ENCODE results near the gene ASXL3.

Gene ASXL3

DNA sequence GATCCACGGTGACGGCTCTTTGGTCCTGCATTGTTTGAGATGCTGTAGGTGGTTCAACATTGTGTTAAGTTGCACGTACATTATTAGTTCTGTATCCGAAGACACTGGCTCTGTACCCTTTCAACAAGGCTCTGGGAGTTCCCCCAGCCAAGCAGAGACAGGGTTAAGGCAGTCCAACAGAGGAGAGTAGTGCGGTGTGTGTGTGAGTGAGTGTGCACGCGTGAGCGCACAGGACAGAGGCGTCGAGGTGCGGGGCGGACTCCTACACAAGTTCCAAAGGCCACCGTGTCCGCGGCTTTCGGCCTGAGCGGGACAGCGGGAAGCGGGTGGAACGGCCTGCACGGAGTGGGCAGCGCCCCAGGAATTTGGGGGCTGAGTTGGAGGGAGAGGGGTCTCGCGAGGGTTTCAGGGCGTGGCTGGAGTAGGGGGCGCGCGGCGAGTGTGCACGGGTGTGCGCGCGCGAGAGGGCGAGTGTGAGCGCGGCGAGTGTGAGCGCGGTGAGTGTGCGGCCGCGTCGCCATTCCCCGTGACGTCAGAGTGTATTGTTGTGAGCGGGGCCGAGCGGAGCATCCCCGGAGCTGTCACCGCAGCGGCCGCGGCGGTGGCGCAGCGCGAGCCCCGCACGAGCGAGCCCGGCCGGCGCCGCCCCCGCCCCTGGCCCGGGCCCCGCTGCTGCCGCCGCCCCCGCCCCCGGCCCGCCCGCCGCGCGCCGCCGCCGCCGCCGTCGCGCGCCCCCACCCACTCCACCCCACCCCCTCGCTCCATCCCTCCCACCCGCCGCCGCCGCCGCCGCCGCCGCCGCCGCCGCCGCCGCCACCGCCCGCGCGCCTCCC lies at the start of gene ASXL3:
TSS of gene ASXL3 (plus strand) at position 535 of the 833 bp plus-strand sequence. CDS start 413 bp downstream, outside the sequence.
- no peak for DNase-seq (ENCODE audit: low read depth in 2 of 2)

GRCh38 chr18:33532978-33533377 lies 45.0 kb upstream of the ASXL3 start:
- DNase-seq (ENCODE audit: low read depth in 2 of 2), result no peak

DNA sequence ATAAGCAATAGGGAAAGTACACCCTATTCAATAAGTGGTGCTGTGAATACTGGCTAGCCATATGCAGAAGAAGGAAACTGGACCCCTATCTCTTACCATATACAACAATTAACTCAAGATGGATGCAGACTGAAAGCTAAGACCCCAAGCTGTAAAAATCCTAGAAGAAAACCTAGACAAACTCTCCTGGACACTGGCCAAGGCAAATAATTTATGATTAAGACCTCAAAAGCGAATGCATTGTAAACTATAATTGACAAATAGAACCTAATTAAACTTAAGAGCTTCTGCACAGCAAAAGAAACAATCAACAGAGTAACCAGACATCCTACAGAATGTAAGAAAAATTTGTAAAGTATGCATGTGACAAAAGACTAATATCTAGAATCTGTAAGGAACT lies 41.1 kb upstream of the ASXL3 start:
- no peak for DNase-seq (ENCODE audit: low read depth in 2 of 2)

GRCh38 chr18:33538418-33539042 lies 39.5 kb upstream of the ASXL3 start:
- no peak for DNase-seq (ENCODE audit: low read depth in 2 of 2)

GRCh38 chr18:33540392-33540791 lies 37.6 kb upstream of the ASXL3 start:
- DNase-seq (ENCODE audit: low read depth in 2 of 2), result no peak

DNA sequence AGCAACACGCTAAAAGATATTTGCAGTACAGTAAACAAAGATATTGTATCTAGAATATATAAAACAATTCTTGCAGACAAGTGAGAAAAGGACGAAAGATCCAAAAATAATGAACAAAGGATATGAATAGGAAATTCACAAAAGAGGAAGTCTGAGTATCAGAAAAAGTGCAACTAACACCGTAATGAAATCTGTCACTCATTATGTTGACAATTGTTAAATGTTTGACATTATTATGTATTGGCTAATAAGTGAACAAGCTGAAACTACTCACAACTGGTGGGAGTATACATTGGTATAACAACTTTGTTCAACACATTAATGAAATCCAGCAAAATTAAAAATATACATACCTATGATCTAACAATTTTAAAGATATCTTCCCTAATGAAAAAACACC lies 36.7 kb upstream of the ASXL3 start:
- DNase-seq (ENCODE audit: low read depth in 2 of 2), result no peak

DNA sequence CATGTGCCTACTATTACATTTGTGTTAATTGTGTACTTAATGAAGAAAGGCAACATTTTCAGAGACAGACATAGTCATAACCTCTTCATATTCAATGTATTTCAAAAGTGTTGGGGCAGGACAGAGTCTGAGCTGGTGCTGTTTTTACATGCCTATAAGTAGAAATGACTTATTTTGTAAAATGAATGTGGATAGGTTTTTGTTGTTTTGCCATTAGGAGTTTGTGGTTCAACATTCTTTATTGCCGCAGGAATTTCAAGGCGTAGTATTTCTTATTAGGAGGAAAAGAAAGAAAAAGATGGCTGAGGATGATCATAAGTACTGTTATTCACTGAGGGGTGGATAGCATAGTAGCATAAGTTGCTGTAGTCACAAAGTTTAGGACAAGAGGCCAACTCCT lies 21.2 kb upstream of the ASXL3 start:
- DNase-seq (ENCODE audit: low read depth in 2 of 2), result no peak

DNA sequence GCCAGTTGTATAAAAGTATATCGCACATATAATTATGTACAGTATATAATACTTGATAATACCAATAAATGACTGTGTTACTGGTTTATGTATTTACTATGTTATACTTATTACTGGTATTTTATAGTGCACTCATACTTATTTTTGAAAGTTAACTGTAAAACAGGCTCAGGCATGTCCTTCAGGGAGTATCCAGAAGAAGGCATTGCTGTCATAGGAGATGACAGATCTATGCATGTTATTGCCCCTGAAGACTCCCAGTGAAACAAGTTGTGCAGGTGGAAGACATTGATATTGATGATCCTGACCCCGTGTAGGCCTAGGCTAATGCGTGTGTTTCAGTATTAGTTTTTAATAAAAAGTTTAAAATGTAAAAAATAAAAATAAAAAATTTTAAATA lies 20.3 kb upstream of the ASXL3 start:
- no peak for DNase-seq (ENCODE audit: low read depth in 2 of 2)

DNA sequence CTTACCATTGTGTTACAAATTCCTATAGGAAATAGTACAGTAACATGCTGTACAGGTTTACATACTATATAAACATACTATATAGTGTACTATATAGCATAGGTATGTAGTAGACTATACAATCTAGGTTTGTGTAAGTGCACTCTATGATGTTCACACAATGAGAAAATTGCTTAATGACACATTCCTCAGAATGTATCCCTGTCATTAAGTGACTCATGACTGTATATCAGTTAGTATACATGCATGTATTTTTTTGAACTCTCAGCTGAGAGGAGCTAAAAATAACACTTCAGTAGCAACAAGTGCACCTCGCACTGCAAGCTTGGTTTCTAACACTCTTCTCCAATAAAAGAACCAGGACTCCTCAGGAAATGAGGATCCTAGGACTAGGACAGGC lies 19.5 kb upstream of the ASXL3 start:
- no peak for DNase-seq (ENCODE audit: low read depth in 2 of 2)

- no peak for DNase-seq (ENCODE audit: low read depth in 2 of 2)
Observed at GRCh38 chr18:33560686-33561370, 17.2 kb upstream of the ASXL3 start.

GRCh38 chr18:33562741-33563140 lies 15.3 kb upstream of the ASXL3 start:
- DNase-seq (ENCODE audit: low read depth in 2 of 2), result no peak

- DNase-seq (ENCODE audit: low read depth in 2 of 2), result no peak
Observed at GRCh38 chr18:33567705-33568104, 10.3 kb upstream of the ASXL3 start.

GRCh38 chr18:33571998-33572787 lies 5.8 kb upstream of the ASXL3 start:
- DNase-seq (ENCODE audit: low read depth in 2 of 2), result no peak

DNA sequence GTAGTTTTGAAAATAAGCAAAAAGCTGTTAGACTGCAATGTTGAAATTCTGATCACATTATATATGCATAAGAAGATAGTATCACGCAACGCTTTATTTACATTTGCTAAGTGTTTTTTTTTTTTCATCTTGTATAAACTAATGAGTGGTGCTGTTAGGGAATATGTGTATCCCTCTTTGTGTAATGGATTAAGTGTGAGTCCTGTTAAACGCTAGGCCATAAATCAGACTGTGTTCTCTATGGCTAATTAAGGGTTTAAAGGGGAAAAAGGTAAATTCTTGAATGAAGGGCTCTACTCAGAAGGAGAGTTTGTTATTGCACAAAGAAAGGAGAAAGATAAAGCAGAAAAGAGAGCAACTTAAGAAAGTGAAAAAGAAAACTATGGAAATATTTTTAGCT lies 4.8 kb upstream of the ASXL3 start:
- no peak for DNase-seq (ENCODE audit: low read depth in 2 of 2)

DNA sequence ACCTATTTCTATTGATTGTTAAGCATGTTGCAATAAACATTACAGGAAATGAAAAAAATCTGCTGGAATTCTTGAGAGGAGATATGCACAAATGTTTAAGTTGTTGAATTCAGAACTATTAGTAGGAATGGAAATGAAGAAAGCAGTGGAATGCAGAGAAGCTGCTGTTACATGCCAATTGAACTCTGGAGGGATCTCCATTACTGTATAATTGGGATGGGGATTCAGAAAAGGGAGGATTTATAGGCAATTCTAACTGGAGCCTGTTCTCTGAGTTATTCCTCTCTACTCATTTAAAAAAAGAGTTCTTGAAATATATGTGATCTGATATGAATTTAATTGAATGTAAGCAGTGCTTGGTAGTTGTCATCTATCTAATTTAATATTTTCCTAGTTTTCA lies 2.6 kb upstream of the ASXL3 start:
- no peak for DNase-seq (ENCODE audit: low read depth in 2 of 2)

DNA sequence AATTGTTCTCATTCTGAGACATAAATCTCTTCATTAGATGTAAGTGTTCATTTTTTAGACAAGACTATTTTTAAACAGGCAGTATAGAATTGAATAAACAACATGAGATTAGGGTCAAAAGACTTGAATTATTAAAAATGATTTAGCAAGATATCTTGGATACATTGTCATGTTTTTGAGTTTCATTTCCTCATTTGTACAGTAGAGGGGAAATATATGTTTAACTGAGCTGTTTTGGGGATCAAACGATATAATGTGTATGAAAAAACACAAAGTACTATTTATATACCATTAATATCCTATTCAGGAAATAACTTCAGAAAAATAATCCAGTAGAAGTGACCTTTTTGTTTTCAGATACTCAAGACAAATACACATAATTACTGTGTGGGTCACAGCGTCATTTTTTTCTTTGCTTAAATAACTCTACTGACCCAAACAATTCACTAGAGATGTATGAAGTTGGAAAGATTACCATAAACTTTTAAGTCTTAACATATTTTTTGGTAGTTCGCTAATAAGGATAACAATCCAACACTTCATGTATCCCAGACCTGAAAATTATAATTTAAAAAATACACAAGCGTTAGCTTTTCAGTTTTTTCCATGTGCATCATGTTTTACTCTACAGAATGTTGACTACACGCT lies 896 bp upstream of the ASXL3 start:
- no peak for DNase-seq (ENCODE audit: low read depth in 2 of 2)

- no peak for DNase-seq (ENCODE audit: low read depth in 2 of 2)
Observed at GRCh38 chr18:33578518-33579348, 714 bp downstream of the ASXL3 start.

DNA sequence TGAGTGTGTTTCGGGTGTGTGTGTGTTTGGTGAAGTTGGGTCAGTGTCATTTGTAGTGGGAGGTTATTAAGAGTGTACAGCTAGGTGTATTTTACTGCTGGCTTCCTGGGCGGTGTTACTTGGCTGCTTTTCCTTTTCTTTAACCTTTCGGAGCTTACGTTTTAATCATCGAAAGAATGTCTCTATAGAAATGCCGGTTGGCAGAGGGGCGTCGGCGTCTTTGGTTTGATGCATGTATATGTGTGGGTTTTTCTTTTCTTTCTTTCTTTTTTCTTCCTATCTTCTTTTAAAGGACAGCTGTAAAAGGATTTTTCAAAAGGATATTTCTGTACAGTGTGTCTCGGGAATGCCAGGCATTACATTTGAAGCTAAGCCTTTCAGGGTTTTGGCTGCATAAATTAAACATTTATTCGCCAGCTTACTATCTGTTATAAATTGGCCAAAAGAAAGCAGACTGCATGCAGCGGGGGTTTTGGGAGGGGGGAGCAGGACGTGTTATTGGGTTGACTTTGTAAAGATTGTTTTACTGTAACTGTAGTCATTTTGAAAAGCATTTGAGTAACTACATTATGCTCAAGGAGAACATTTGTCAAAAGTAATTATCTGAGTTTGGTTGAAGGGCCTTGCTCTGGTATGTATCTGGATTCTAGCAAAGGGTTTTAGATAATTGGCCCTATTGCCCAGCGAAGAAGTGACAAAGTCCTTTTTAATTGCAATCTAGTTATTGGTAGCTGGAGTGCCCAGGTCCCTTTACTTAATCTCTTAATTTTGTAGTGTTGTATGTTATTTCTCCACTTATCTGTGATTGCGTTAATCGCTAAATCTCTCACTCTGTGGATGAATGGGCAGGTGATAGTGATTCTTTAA lies 1.6 kb downstream of the ASXL3 start:
- no peak for DNase-seq (ENCODE audit: low read depth in 2 of 2)

- DNase-seq (ENCODE audit: low read depth in 2 of 2), result no peak
Observed at GRCh38 chr18:33580546-33580945, 2.5 kb downstream of the ASXL3 start.

GRCh38 chr18:33581856-33582255 lies 3.8 kb downstream of the ASXL3 start:
- no peak for DNase-seq (ENCODE audit: low read depth in 2 of 2)

Measured in fibroblast of skin of left quadriceps (primary cell).